GM18505 (cell line): ENCODE results near the gene HACD2.

ENCODE experiments used
- ATAC-seq: cut with Tn5 transposase; IDR thresholded peaks from one replicate; pipeline ENCODE4 v1.9.1; 2021; ENCODE audit not compliant: unreplicated experiment
- POLR2A ChIP-seq: IDR thresholded peaks from 4 replicates; pipeline ENCODE4 v1.6.1; 2011; ENCODE audit warnings: borderline replicate concordance; ENCODE audit not compliant: insufficient read depth, insufficient read length; ENCODE audit errors: extremely low read depth

HACD2 gene

GRCh38 chr3:123444023-123444422, 140.8 kb downstream of the HACD2 start:
- no peak for ATAC-seq
- TF ChIP-seq POLR2A: no peak

GRCh38 chr3:123442908-123443307, 141.9 kb downstream of the HACD2 start:
- ATAC-seq: no peak
- TF ChIP-seq POLR2A: no peak

- no peak for ATAC-seq
- TF ChIP-seq POLR2A: no peak
These were observed 142.7 kb downstream of the HACD2 start for GRCh38 chr3:123442125-123442524.
